Measurements from ENCODE around the gene ABTB1.

- no peak for TF ChIP-seq CTCF (conservative IDR thresholded peaks at IDR 0.05; ENCODE audit: low read length)
- no peak for TF ChIP-seq EZH2phosphoT487 (IDR thresholded peaks at IDR 0.05; ENCODE audit: borderline replicate concordance)
Observed at GRCh38 chr3:127716384-127716783, 43.6 kb downstream of the ABTB1 start.
